SK-N-SH (cell line): ENCODE data around the gene AKAP6. TPM values are rescaled to one million over a fixed set of nuclear protein-coding genes. Genes with fewer than 3 reads are reported as not detected.

Source experiments
- CTCF ChIA-PET: fragments of 300-600, 350-600 bp; formaldehyde crosslinking; extraction: SDS; loops from one replicate; lab custom pipeline; 2021; lab: Yijun Ruan, JAX
- POLR2A ChIA-PET: fragments of 350-600 bp; sonication (Branson Sonifier 250); formaldehyde crosslinking; extraction: SDS; loops from one replicate; lab custom pipeline; 2020; ENCODE audit warnings: antibody characterized with exemption, inconsistent platforms; lab: Yijun Ruan, JAX
- DNase-seq: peaks from one replicate; pipeline ENCODE4 v3.0.0; 2012
- H2AFZ ChIP-seq: fragments of 200-600 bp; sonication (generic); 2 replicates; pipeline ENCODE4 v1.8.1; 2016; ENCODE audit warnings: antibody characterized with exemption, mild to moderate bottlenecking, low read depth
- H3F3A ChIP-seq: fragments of 200-600 bp; sonication (generic); replicated peaks from 2 replicates; pipeline ENCODE3; 2016; ENCODE audit warnings: antibody characterized with exemption, mild to moderate bottlenecking; ENCODE audit not compliant: insufficient read depth
- H3K27ac ChIP-seq, 2 experiments: fragments of 200-500 bp in 1 of 2; fragments of 200-600 bp in 1 of 2; sonication (Bioruptor generic) in 1 of 2; sonication (generic), shearing (Covaris generic) in 1 of 2; 2 replicates each; pipeline versions ENCODE4 v1.5.1 to v1.6.1; 2014 to 2016; ENCODE audit warnings: low read depth in 2 of 2, inconsistent platforms in 1 of 2, low read length in 1 of 2, mild to moderate bottlenecking in 1 of 2, mixed read lengths in 1 of 2
- H3K27me3 ChIP-seq: fragments of 200-600 bp; sonication (generic), shearing (Covaris generic); 2 replicates; pipeline ENCODE4 v1.6.1; 2016; ENCODE audit warnings: mixed run types; ENCODE audit not compliant: insufficient read depth
- H3K36me3 ChIP-seq, 2 experiments: fragments of 200-500 bp in 1 of 2; fragments of 200-600 bp in 1 of 2; sonication (Bioruptor generic) in 1 of 2; sonication (generic) in 1 of 2; replicated peaks in 1 of 2; 2 replicates each; pipeline versions ENCODE3 to v1.5.1; 2014 to 2016; ENCODE audit warnings: low read length in 1 of 2, mild to moderate bottlenecking in 1 of 2; ENCODE audit not compliant: insufficient read depth in 2 of 2, control insufficient read depth in 1 of 2
- H3K4me1 ChIP-seq, 2 experiments: fragments of 200-500 bp in 1 of 2; fragments of 200-600 bp in 1 of 2; sonication (Bioruptor generic) in 1 of 2; sonication (generic), shearing (Covaris generic) in 1 of 2; 2 replicates each; pipeline versions ENCODE4 v1.5.1 to v1.6.1; 2014 to 2016; ENCODE audit warnings: low read depth in 1 of 2, low read length in 1 of 2, mixed run types in 1 of 2; ENCODE audit not compliant: insufficient read depth in 2 of 2, control insufficient read depth in 1 of 2
- H3K4me2 ChIP-seq: fragments of 200-600 bp; sonication (generic), shearing (Covaris generic); 2 replicates; pipeline ENCODE4 v1.6.1; 2017; ENCODE audit warnings: mixed run types
- H3K4me3 ChIP-seq, 2 experiments: fragments of 200-500 bp in 1 of 2; fragments of 200-600 bp in 1 of 2; sonication (Bioruptor generic) in 1 of 2; sonication (generic), shearing (Covaris generic) in 1 of 2; 2 replicates each; pipeline versions ENCODE4 v1.5.1 to v1.8.1; 2014 to 2016; ENCODE audit warnings: low read depth in 2 of 2, inconsistent platforms in 1 of 2, low read length in 1 of 2, mild to moderate bottlenecking in 1 of 2, mixed read lengths in 1 of 2, moderate library complexity in 1 of 2
- H3K79me2 ChIP-seq: fragments of 200-600 bp; sonication (generic); 2 replicates; pipeline ENCODE4 v1.8.1; 2017; ENCODE audit warnings: mild to moderate bottlenecking; ENCODE audit not compliant: insufficient read depth
- H3K9ac ChIP-seq: fragments of 200-600 bp; sonication (generic); 2 replicates; pipeline ENCODE4 v1.6.1; 2017; ENCODE audit warnings: mixed run types
- H3K9me2 ChIP-seq: fragments of 200-600 bp; sonication (generic); 2 replicates; pipeline ENCODE4 v1.6.1; 2017; ENCODE audit warnings: mixed run types
- H3K9me3 ChIP-seq: fragments of 200-600 bp; sonication (generic); 2 replicates; pipeline ENCODE4 v1.6.1; 2017; ENCODE audit warnings: mixed run types, mild to moderate bottlenecking, moderate library complexity
- H4K20me1 ChIP-seq: fragments of 200-600 bp; sonication (generic); 2 replicates; pipeline ENCODE4 v1.6.1; 2017; ENCODE audit warnings: mild to moderate bottlenecking, mixed run types; ENCODE audit not compliant: insufficient read depth
- CHD2 ChIP-seq: fragments of 150-350 bp; IDR thresholded peaks from 2 replicates; pipeline ENCODE4 v1.6.1; 2018; ENCODE audit warnings: low read length; ENCODE audit not compliant: partially characterized antibody
- CTCF ChIP-seq: fragments of 200-600 bp; sonication (generic); IDR thresholded peaks from 2 replicates; pipeline ENCODE4 v1.6.1; 2017; ENCODE audit warnings: antibody characterized with exemption, mild to moderate bottlenecking, moderate library complexity
- FOSL2 ChIP-seq: IDR thresholded peaks from 2 replicates; pipeline ENCODE4 v1.4.0; 2012; ENCODE audit warnings: low read depth, mild to moderate bottlenecking, moderate library complexity, borderline replicate concordance
- FOXJ3 ChIP-seq: sonication (generic); formaldehyde crosslinking; IDR thresholded peaks from 2 replicates; pipeline ENCODE4 v1.5.1; 2020; ENCODE audit warnings: mild to moderate bottlenecking, missing genetic modification reagents
- FOXM1 ChIP-seq: IDR thresholded peaks from 2 replicates; pipeline ENCODE4 v1.4.0; 2012; ENCODE audit warnings: low read depth, mild to moderate bottlenecking
- JUND ChIP-seq: IDR thresholded peaks from 2 replicates; pipeline ENCODE4 v1.4.0; 2012
- MEF2A ChIP-seq: IDR thresholded peaks from 2 replicates; pipeline ENCODE4 v1.4.0; 2012; ENCODE audit warnings: low read depth, borderline replicate concordance
- POLR2AphosphoS5 ChIP-seq: IDR thresholded peaks from 2 replicates; pipeline ENCODE4 v1.6.1; 2012; ENCODE audit warnings: low read depth, low read length
- RCOR1 ChIP-seq: fragments of 150-350 bp; IDR thresholded peaks from 2 replicates; pipeline ENCODE4 v1.6.1; 2017; ENCODE audit warnings: antibody characterized with exemption, low read length
- RFX5 ChIP-seq: IDR thresholded peaks from 2 replicates; pipeline ENCODE4 v1.6.1; 2012; ENCODE audit warnings: mild to moderate bottlenecking, improper control_type of control experiment, low read length
- RXRA ChIP-seq: IDR thresholded peaks from 2 replicates; pipeline ENCODE4 v1.4.0; 2012; ENCODE audit warnings: low read depth, mild to moderate bottlenecking, borderline replicate concordance
- SMC3 ChIP-seq: IDR thresholded peaks from 2 replicates; pipeline ENCODE4 v1.6.1; 2012; ENCODE audit warnings: low read depth, low read length, improper control_type of control experiment
- TCF12 ChIP-seq: IDR thresholded peaks from 2 replicates; pipeline ENCODE4 v1.4.0; 2012
- TEAD4 ChIP-seq: IDR thresholded peaks from 2 replicates; pipeline ENCODE4 v1.4.0; 2012; ENCODE audit warnings: mild to moderate bottlenecking, borderline replicate concordance; ENCODE audit not compliant: insufficient read depth
- WGBS: methylation state at CpG from one replicate; pipeline ENCODE4 v1.1.6; 2017; ENCODE audit warnings: low lambda C conversion rate; 5-methylcytosine and 5-hydroxymethylcytosine counted together
- polyA plus RNA-seq, 3 experiments: library from polyadenylated mRNA; depleted of rRNA; stranded (reverse); fragments of >200 nt; gene quantifications; 2 replicates each; pipeline ENCODE4 v1.2.3, GENCODE V29; 2012
- TF ChIP-seq, protein P1 (sequence below): IDR thresholded peaks from 2 replicates; pipeline ENCODE4 v1.4.0; 2012; ENCODE audit warnings: low read depth, borderline replicate concordance
- TF ChIP-seq, protein P2 (sequence below): fragments of 150-350 bp; IDR thresholded peaks from 2 replicates; pipeline ENCODE4 v1.6.1; 2017; ENCODE audit warnings: antibody characterized with exemption, low read length, low read depth, borderline replicate concordance
- TF ChIP-seq, protein P3 (sequence below): IDR thresholded peaks from 2 replicates; pipeline ENCODE4; 2012

Gene AKAP6
- polyA plus RNA-seq, 1 of the 3 experiments (the other 2 are of a cell fraction) = 1.7 TPM

GRCh38 chr14:32635061-32635719, 306.1 kb downstream of the AKAP6 start:
- Histone ChIP-seq H3K79me2 (no peaks in the 10 kb centered on the region), H3K4me3 (peak overlapping the region in 1 of 2 experiments; percentile 6; a peak in 2 of 4 replicates), H3K9me2 (no peaks in the 10 kb centered on the region), H3K36me3 (no peaks in the 10 kb centered on the region), H3K4me1 (peaks cover 4 to 34% of the 10 kb centered on the region in 2 experiments; a peak in 2 of 4 replicates), H3K9ac (no peak overlapping the region), H4K20me1 (no peaks in the 10 kb centered on the region), H2AFZ (peak overlapping the region; percentile 56; the same call in 1 of the 2 replicates), H3K4me2 (peak overlapping the region; percentile 12; the same call in 1 of the 2 replicates), H3K9me3 (no peaks in the 10 kb centered on the region), H3K27ac (peak overlapping the region; percentile 55 to 62), H3K27me3 (no peaks in the 10 kb centered on the region), H3F3A (no peaks in the 10 kb centered on the region)
- POLR2A ChIA-PET = no interaction called here
- CTCF ChIA-PET = interaction anchor here (0.6 to 1.0 kb wide), 3 partner anchors 14 to 445 kb away, joined by 3 read pairs; no protein-coding TSS in a partner anchor
- TF ChIP-seq, protein P1, sequence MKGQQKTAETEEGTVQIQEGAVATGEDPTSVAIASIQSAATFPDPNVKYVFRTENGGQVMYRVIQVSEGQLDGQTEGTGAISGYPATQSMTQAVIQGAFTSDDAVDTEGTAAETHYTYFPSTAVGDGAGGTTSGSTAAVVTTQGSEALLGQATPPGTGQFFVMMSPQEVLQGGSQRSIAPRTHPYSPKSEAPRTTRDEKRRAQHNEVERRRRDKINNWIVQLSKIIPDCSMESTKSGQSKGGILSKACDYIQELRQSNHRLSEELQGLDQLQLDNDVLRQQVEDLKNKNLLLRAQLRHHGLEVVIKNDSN = no peak
- TF ChIP-seq JUND (peak; percentile 59), TCF12 (0 out of 2 replicates have a peak, but pooled peaks have one; percentile 13), FOSL2 (peak; percentile 73)
- no peak for DNase-seq
- 10% methylated on average over 2 of the region's 2 CpGs for WGBS

- H3K4me2 ChIP-seq = no peak overlapping the region
- H4K20me1 ChIP-seq = no peaks in the 10 kb centered on the region
- H3K79me2 ChIP-seq = no peaks in the 10 kb centered on the region
- ChIA-PET CTCF (no interaction called here), POLR2A (no interaction called here)
- H3K36me3 ChIP-seq = no peaks in the 10 kb centered on the region
- H2AFZ ChIP-seq = no peak overlapping the region
- no peak for TF ChIP-seq FOXJ3
- TF ChIP-seq, protein P1 = no peak
- TF ChIP-seq RFX5 = no peak
- TF ChIP-seq JUND = no peak
- no peaks in the 10 kb centered on the region for H3F3A ChIP-seq
- peaks cover 4 to 31% of the 10 kb centered on the region in 2 experiments; a peak in 2 of 4 replicates for H3K4me1 ChIP-seq
- no peaks in the 10 kb centered on the region for H3K9me3 ChIP-seq
- H3K27ac ChIP-seq = no peak overlapping the region
- H3K4me3 ChIP-seq = no peak overlapping the region
- 91% methylated on average over 2 of the region's 2 CpGs for WGBS
- H3K9ac ChIP-seq = no peak overlapping the region
- DNase-seq = no peak
- no peaks in the 10 kb centered on the region for H3K27me3 ChIP-seq
- H3K9me2 ChIP-seq = no peaks in the 10 kb centered on the region
Measured at GRCh38 chr14:32637582-32637981, 308.5 kb downstream of the AKAP6 start.

DNA sequence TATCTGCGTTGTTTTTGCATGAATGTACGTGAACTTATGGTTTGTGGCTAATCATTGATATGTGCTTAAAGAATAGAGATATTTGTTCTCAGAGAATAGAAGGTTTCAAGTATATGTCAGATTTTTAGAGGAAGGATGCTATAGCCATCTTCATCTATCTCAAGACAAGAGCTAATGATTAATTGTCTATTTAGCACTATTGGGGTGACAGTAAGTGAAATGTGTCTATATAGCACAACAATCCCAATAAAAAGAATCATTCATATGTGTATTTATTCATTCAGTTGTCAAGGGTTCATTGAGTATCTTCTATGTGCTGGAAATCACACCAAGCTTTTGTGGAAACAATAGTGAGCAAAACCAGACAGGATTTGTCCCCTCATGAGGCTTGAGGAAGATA, 310.1 kb downstream of the AKAP6 start:
- DNase-seq = no peak
- TF ChIP-seq SMC3 (no peak), RXRA (no peak), MEF2A (no peak), CHD2 (no peak), JUND (no peak), POLR2AphosphoS5 (no peak), FOXM1 (no peak), RCOR1 (no peak), CTCF (no peak), RFX5 (no peak), TEAD4 (no peak)
- TF ChIP-seq, protein P2, sequence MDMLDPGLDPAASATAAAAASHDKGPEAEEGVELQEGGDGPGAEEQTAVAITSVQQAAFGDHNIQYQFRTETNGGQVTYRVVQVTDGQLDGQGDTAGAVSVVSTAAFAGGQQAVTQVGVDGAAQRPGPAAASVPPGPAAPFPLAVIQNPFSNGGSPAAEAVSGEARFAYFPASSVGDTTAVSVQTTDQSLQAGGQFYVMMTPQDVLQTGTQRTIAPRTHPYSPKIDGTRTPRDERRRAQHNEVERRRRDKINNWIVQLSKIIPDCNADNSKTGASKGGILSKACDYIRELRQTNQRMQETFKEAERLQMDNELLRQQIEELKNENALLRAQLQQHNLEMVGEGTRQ = no peak
- TF ChIP-seq, protein P3, sequence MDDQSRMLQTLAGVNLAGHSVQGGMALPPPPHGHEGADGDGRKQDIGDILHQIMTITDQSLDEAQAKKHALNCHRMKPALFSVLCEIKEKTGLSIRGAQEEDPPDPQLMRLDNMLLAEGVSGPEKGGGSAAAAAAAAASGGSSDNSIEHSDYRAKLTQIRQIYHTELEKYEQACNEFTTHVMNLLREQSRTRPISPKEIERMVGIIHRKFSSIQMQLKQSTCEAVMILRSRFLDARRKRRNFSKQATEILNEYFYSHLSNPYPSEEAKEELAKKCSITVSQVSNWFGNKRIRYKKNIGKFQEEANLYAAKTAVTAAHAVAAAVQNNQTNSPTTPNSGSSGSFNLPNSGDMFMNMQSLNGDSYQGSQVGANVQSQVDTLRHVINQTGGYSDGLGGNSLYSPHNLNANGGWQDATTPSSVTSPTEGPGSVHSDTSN = no peak
- H3K36me3 ChIP-seq = no peaks in the 10 kb centered on the region
- no peaks in the 10 kb centered on the region for H3K9me3 ChIP-seq
- no peaks in the 10 kb centered on the region for H3F3A ChIP-seq
- no peak overlapping the region for H3K4me3 ChIP-seq
- ChIA-PET POLR2A (no interaction called here), CTCF (no interaction called here)
- H3K4me1 ChIP-seq = peaks cover 4 to 19% of the 10 kb centered on the region in 2 experiments; a peak in 2 of 4 replicates
- no peak overlapping the region for H3K4me2 ChIP-seq
- H3K27me3 ChIP-seq = no peaks in the 10 kb centered on the region
- no peaks in the 10 kb centered on the region for H3K79me2 ChIP-seq
- H2AFZ ChIP-seq = no peak overlapping the region
- H3K9me2 ChIP-seq = no peaks in the 10 kb centered on the region
- WGBS = 90% methylated on average over 2 of the region's 2 CpGs
- no peak overlapping the region for H3K27ac ChIP-seq
- no peak overlapping the region for H3K9ac ChIP-seq
- no peaks in the 10 kb centered on the region for H4K20me1 ChIP-seq
